Measurements from ENCODE around the gene UBAC2.

DNA sequence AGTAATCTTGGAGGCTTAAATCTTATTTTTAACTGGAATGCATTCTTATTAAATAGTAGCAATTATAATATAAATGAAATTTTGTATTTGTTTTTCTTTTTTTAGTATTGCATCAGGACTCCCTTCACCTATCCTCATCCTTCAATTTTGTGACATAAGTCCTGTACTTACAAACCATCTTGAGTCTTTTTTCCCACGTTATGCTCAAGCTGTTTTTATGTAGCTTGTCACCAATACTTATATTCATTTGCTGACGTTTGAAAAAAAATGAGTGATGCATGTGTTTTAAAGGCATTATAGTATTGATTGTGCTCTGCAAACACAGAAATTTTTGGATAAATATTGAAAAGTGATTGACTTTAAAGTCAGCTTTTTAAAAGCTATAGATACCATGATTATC, 56.6 kb downstream of the UBAC2 start:
- TF ChIP-seq EZH2phosphoT487 (IDR thresholded peaks at IDR 0.05; ENCODE audit: borderline replicate concordance, low read depth, low read length), result no peak
- TF ChIP-seq, protein P1, sequence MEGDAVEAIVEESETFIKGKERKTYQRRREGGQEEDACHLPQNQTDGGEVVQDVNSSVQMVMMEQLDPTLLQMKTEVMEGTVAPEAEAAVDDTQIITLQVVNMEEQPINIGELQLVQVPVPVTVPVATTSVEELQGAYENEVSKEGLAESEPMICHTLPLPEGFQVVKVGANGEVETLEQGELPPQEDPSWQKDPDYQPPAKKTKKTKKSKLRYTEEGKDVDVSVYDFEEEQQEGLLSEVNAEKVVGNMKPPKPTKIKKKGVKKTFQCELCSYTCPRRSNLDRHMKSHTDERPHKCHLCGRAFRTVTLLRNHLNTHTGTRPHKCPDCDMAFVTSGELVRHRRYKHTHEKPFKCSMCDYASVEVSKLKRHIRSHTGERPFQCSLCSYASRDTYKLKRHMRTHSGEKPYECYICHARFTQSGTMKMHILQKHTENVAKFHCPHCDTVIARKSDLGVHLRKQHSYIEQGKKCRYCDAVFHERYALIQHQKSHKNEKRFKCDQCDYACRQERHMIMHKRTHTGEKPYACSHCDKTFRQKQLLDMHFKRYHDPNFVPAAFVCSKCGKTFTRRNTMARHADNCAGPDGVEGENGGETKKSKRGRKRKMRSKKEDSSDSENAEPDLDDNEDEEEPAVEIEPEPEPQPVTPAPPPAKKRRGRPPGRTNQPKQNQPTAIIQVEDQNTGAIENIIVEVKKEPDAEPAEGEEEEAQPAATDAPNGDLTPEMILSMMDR (conservative IDR thresholded peaks at IDR 0.05; ENCODE audit: low read length), result no peak

Data from OCI-LY7 (cell line).